ENCODE data around the gene NT5DC3.

DNA sequence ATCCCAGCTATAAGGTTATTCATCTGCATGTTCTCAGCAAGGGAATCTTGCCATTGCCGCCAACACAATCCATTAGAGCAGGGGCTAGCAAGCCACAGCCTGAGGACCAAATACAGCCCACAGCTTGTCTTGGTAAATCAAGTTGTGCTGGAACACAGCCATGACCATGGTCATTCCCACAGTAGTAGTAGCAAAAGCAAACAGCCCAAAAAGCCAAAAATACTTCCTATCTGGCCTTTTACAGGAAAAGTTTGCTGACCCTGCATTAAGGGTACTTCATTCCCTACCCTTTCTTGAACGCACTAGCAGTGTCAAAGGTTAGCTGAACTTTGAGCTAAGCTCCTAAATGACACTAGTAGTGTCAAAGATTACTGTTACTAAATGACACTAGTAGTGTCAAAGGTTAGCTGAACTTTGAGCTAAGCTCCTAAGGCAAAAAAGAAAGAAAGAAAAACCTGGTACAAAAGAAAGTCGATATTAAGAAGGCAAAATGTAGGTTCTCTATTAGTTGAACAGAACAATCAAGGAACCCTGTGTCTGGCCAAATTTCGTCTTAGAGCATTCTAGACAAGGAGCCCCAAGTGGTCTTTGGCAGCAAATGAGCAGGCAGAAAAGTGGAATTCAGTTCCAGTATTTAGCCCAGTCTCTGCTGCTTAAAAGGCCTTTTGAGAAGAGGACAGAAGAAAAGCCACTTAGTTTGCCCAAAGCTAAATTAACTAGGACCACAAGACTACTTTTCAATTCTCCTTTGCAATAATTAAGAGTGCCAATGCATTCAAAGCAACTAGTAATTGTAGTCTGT, 67.7 kb downstream of the NT5DC3 start:
- TF ChIP-seq, protein P1, sequence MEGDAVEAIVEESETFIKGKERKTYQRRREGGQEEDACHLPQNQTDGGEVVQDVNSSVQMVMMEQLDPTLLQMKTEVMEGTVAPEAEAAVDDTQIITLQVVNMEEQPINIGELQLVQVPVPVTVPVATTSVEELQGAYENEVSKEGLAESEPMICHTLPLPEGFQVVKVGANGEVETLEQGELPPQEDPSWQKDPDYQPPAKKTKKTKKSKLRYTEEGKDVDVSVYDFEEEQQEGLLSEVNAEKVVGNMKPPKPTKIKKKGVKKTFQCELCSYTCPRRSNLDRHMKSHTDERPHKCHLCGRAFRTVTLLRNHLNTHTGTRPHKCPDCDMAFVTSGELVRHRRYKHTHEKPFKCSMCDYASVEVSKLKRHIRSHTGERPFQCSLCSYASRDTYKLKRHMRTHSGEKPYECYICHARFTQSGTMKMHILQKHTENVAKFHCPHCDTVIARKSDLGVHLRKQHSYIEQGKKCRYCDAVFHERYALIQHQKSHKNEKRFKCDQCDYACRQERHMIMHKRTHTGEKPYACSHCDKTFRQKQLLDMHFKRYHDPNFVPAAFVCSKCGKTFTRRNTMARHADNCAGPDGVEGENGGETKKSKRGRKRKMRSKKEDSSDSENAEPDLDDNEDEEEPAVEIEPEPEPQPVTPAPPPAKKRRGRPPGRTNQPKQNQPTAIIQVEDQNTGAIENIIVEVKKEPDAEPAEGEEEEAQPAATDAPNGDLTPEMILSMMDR (IDR thresholded peaks at IDR 0.05), result no peak
- TF ChIP-seq EP300 (IDR thresholded peaks at IDR 0.05) (no peak), POLR2AphosphoS5 (IDR thresholded peaks at IDR 0.05) (no peak)
